ENCODE measurements around the gene CRYGS. TPM values are rescaled to one million over a fixed set of nuclear protein-coding genes. Genes with fewer than 3 reads are reported as not detected.

CRYGS gene
- 0.79 and 0.94 TPM in 2 replicates for total RNA-seq

DNA sequence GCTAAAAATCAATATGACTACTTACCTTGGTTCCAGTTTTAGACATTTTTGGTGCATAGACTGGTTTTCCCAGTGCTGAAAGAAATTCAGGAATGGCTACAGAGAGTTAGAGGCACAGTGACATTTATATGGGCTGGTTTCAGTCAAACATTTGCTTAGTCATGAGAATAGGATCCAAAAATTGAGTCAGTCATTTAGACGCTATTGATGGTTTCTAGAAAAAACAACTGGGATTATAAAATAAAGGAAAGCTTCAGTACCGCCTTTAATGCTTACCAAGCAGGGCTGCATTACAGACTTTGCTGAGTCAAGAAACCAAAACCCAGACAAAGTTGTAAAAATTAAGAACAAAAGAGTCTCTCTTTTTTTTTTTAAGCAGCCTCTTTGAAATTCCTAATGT is at the start of gene CRYGS:
TSS of gene CRYGS (minus strand) at position 100 of the 400 bp plus-strand sequence. CDS start at position 46, 54 bp downstream.

GRCh38 chr3:186570096-186570940 is 26.1 kb upstream of the CRYGS start, which contains the start of gene DNAJB11:
TSS of gene DNAJB11 (plus strand) at chr3:186570720. CDS start at chr3:186570898, 178 bp downstream.

GRCh38 chr3:186567072-186567921 is 23.1 kb upstream of the CRYGS start, which contains the start of gene TBCCD1:
TSS of gene TBCCD1 (minus strand) at chr3:186567339. CDS start at chr3:186564329, 3,010 bp downstream.

Other genes starting within 250 kb of the CRYGS start
- gene DGKG, start 182.1 kb downstream of the CRYGS start, total RNA-seq: 2.5 TPM in 1 of 2 replicates, not detected in the other
- 9.0 and 10.6 TPM in 2 replicates for gene TBCCD1, start 23.0 kb upstream of the CRYGS start, total RNA-seq
- 21.9 and 37.7 TPM in 2 replicates for gene DNAJB11, start 26.3 kb upstream of the CRYGS start, total RNA-seq
- gene AHSG, start 68.7 kb upstream of the CRYGS start, total RNA-seq: not detected in 2 replicates
- gene FETUB, start 96.0 kb upstream of the CRYGS start, total RNA-seq: not detected in 2 replicates
- not detected in 2 replicates for gene HRG, start 121.6 kb upstream of the CRYGS start, total RNA-seq
- not detected in 2 replicates for gene KNG1, start 173.0 kb upstream of the CRYGS start, total RNA-seq
- 877 and 1,165 TPM in 2 replicates for gene EIF4A2, start 239.2 kb upstream of the CRYGS start, total RNA-seq

Measured in bronchial smooth muscle cell (primary cell).